HL-60 (cell line): ENCODE results near the gene LAMTOR3.

Experiments
- DNase-seq, 2 experiments: peaks; one replicate each; pipeline ENCODE4 v3.0.0-alpha.2; 2010 to 2020; ENCODE audit warnings: low read depth in 1 of 2, low spot score in 1 of 2
- H3K27ac ChIP-seq: fragments of 250-450 bp; sonication (Bioruptor Pico); replicated peaks from 2 replicates; pipeline ENCODE4 v1.5.1; 2020; ENCODE audit warnings: mild to moderate bottlenecking, moderate library complexity
- H3K27me3 ChIP-seq: fragments of 250-450 bp; sonication (Bioruptor Pico); 2 replicates; pipeline ENCODE4 v1.5.1; 2021; ENCODE audit warnings: mild to moderate bottlenecking, moderate library complexity; ENCODE audit not compliant: insufficient read depth, poor library complexity, severe bottlenecking
- H3K4me3 ChIP-seq: replicated peaks from 2 replicates; pipeline ENCODE4 v1.5.1; 2011; ENCODE audit warnings: mild to moderate bottlenecking, control low read depth, low read length; ENCODE audit not compliant: insufficient read depth
- GABPA ChIP-seq: IDR thresholded peaks from 2 replicates; pipeline ENCODE4 v1.6.1; 2012; ENCODE audit warnings: low read depth
- POLR2AphosphoS5 ChIP-seq: IDR thresholded peaks from 2 replicates; pipeline ENCODE4 v1.6.1; 2012; ENCODE audit warnings: low read depth
- SPI1 ChIP-seq: IDR thresholded peaks from 2 replicates; pipeline ENCODE4 v1.6.1; 2012; ENCODE audit warnings: low read depth, mild to moderate bottlenecking, borderline replicate concordance
- TF ChIP-seq, protein P1 (sequence below): IDR thresholded peaks from one replicate; pipeline ENCODE4 v1.5.1; 2011; ENCODE audit warnings: low read length, control low read depth, inconsistent platforms; ENCODE audit not compliant: insufficient read depth
- TF ChIP-seq, protein P2 (sequence below): IDR thresholded peaks from 2 replicates; pipeline ENCODE4 v1.6.1; 2012; ENCODE audit warnings: low read depth; ENCODE audit not compliant: insufficient replicate concordance

The LAMTOR3 gene

GRCh38 chr4:99915449-99915848, 21.2 kb upstream of the LAMTOR3 start:
- no peak overlapping the region for H3K27ac ChIP-seq
- no peak for DNase-seq
- TF ChIP-seq POLR2AphosphoS5 (no peak), GABPA (no peak), SPI1 (no peak)
- TF ChIP-seq, protein P1, sequence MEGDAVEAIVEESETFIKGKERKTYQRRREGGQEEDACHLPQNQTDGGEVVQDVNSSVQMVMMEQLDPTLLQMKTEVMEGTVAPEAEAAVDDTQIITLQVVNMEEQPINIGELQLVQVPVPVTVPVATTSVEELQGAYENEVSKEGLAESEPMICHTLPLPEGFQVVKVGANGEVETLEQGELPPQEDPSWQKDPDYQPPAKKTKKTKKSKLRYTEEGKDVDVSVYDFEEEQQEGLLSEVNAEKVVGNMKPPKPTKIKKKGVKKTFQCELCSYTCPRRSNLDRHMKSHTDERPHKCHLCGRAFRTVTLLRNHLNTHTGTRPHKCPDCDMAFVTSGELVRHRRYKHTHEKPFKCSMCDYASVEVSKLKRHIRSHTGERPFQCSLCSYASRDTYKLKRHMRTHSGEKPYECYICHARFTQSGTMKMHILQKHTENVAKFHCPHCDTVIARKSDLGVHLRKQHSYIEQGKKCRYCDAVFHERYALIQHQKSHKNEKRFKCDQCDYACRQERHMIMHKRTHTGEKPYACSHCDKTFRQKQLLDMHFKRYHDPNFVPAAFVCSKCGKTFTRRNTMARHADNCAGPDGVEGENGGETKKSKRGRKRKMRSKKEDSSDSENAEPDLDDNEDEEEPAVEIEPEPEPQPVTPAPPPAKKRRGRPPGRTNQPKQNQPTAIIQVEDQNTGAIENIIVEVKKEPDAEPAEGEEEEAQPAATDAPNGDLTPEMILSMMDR: no peak
- TF ChIP-seq, protein P2, sequence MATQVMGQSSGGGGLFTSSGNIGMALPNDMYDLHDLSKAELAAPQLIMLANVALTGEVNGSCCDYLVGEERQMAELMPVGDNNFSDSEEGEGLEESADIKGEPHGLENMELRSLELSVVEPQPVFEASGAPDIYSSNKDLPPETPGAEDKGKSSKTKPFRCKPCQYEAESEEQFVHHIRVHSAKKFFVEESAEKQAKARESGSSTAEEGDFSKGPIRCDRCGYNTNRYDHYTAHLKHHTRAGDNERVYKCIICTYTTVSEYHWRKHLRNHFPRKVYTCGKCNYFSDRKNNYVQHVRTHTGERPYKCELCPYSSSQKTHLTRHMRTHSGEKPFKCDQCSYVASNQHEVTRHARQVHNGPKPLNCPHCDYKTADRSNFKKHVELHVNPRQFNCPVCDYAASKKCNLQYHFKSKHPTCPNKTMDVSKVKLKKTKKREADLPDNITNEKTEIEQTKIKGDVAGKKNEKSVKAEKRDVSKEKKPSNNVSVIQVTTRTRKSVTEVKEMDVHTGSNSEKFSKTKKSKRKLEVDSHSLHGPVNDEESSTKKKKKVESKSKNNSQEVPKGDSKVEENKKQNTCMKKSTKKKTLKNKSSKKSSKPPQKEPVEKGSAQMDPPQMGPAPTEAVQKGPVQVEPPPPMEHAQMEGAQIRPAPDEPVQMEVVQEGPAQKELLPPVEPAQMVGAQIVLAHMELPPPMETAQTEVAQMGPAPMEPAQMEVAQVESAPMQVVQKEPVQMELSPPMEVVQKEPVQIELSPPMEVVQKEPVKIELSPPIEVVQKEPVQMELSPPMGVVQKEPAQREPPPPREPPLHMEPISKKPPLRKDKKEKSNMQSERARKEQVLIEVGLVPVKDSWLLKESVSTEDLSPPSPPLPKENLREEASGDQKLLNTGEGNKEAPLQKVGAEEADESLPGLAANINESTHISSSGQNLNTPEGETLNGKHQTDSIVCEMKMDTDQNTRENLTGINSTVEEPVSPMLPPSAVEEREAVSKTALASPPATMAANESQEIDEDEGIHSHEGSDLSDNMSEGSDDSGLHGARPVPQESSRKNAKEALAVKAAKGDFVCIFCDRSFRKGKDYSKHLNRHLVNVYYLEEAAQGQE: no peak

GRCh38 chr4:99894998-99895397, 771 bp upstream of the LAMTOR3 start:
- Histone ChIP-seq H3K27ac (peak overlapping the region; percentile 52), H3K27me3 (no peaks in the 10 kb centered on the region), H3K4me3 (peak overlapping the region; percentile 38; the same call in 1 of the 2 replicates)
- TF ChIP-seq, protein P1: no peak
- TF ChIP-seq SPI1 (no peak), POLR2AphosphoS5 (no peak), GABPA (no peak)
- TF ChIP-seq, protein P2: no peak
- DNase-seq: no peak

More at GRCh38 chr4:99915449-99915848, 21.2 kb upstream of the LAMTOR3 start:
- H3K27me3 ChIP-seq: no peaks in the 10 kb centered on the region
- H3K4me3 ChIP-seq: no peak overlapping the region

DNA sequence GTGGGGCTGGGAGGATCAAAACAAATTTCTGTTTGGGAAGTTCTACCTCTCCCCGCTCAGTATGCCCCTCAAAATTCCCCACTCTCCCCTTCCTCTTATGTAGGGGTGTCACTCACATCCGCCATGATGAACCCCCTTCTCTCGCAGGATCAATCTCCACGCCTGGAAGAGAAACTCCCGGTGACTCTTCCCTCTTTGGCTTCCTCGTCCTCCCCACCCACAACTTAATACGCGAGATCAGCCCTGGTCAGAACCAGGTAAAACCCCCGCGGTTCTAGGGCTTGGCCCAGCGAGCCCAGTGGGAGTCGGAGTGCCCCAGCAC, 427 bp downstream of the LAMTOR3 start:
- no peak for TF ChIP-seq GABPA
- TF ChIP-seq SPI1: no peak
- TF ChIP-seq POLR2AphosphoS5: no peak
- TF ChIP-seq, protein P2: no peak
- TF ChIP-seq, protein P1: no peak
- DNase-seq: no peak
- peak overlapping the region; percentile 100 for H3K4me3 ChIP-seq
- peak overlapping the region; percentile 75 for H3K27ac ChIP-seq
- H3K27me3 ChIP-seq: no peaks in the 10 kb centered on the region
